Left renal pelvis (tissue), 4 donors: ENCODE results near the gene ZFYVE28. TPM values are rescaled to one million over a fixed set of nuclear protein-coding genes. Genes with fewer than 3 reads are reported as not detected.

Experiments
- DNase-seq, 4 donors: peaks; one replicate each; pipeline ENCODE4 v3.0.0-alpha.2; 2013; ENCODE audit warnings: low read depth in 4 of 4, low spot score in 3 of 4
- polyA plus RNA-seq, 4 donors: library from polyadenylated mRNA; unstranded; fragments of 120-200 nt; gene quantifications; one replicate each; pipeline ENCODE4 v1.2.1, GENCODE V29; 2013; ENCODE audit not compliant: insufficient read length in 4 of 4

The ZFYVE28 gene
- polyA plus RNA-seq, 4 donors: 1.7 to 2.9 (median 2.2) TPM

DNA sequence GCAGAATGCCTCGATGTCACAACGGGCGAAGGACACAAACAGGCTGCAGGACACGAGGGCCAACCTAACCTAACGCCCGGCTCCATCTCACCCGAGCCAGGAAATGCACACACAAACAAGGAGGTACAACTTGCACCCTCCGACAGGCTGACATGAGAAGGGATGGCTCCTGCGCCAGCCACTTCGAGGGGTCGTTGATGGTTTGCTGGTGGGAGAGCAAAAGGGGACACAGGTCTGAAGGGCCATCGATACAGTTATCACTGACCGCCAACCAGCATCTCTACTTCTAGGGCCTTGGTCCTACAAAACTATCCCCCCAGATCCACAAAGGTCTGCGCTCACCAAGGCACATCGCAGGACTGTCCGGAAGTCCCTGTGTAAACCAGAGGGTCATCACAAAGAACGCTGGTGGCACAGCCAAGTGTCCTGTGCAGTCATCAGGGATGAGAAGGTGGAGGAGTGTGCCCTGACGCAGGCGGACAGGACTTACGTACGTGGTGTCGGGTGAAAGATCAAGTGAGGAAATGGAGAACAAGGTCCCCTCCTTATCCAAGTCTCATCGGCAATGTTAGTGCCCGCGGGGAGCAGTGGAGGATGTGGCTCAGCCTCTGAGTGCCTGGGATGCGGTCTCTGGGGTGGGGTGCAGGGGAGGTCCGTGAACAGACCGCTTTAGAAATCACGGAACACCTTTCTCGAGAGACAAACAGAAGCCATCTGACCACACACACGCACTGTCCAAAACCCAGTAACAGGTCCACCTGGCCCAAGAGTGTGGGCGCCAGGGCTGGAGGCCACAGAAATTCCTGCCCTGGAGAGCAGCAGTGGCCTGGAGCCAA is 163.6 kb downstream of the ZFYVE28 start:
- no peak for DNase-seq

DNA sequence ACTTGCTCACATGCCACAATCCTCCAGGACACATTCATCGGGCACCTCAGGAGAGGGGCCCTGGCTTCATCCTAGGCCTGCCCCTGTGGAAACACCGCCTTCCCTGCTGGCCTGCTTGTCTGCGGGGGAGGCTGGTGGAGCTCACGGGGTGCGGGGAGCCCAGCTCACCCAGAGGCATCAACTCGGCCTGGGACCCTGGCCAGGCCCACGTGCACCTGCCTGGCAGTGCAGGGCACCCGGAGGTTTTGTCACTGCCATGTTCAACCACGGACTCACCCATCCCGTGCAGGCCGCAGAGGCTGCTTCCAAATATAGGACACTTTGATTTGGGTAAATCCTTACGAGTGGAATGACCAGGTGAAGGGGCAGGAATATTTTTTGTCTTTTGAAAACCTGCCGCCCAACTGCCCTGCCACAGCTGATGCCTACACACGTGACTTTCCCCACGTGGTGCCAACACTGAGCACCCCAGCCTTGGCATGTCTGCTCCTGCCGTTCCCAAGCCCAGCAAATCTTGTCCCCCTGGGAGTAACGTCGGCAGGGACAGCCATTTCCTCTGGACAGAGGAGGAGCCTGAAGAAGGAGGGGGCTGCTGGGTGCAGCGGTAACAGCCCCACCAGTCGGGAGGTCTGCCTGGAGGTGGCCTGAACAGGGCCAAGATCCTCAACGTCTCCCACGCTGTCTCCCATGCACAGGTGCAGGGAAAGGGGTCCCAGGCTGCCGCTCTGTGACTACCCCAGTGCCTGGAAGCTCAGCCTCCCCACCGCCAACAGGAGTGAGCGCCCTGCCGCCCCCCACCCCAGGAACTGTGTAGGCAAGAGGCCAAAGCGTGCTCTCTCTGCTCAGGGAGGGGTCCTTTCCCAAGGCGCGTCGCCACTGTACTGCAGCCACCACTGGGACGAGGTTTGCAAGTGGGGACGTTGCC is 165.0 kb downstream of the ZFYVE28 start:
- no peak for DNase-seq

DNA sequence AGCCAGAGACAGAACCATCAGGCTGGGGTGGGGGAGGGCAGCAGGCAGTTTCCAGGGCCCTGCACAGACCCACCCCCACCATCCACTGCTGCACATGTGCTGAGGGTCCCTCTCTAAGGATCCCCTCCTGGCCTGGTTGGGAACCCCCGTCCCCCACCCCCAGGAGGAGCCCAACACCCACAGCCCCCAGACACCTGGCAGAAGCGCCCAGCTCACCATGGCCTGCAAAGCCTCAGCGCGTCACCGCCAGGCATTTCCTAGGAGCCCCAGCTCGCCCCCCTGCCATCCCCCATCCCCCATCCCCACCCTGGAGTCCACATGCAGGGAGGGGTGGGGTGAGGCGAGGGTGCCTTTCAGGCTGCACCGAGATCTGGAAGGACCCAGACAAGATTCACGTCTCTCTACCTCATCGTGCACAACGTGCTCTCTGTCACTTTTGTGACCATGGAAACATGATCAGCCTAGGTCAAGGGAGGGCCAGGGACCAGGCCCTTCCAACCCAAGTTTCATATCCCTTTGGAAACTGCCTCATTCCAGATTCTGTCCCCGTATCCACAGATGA is 165.8 kb downstream of the ZFYVE28 start:
- no peak for DNase-seq

DNA sequence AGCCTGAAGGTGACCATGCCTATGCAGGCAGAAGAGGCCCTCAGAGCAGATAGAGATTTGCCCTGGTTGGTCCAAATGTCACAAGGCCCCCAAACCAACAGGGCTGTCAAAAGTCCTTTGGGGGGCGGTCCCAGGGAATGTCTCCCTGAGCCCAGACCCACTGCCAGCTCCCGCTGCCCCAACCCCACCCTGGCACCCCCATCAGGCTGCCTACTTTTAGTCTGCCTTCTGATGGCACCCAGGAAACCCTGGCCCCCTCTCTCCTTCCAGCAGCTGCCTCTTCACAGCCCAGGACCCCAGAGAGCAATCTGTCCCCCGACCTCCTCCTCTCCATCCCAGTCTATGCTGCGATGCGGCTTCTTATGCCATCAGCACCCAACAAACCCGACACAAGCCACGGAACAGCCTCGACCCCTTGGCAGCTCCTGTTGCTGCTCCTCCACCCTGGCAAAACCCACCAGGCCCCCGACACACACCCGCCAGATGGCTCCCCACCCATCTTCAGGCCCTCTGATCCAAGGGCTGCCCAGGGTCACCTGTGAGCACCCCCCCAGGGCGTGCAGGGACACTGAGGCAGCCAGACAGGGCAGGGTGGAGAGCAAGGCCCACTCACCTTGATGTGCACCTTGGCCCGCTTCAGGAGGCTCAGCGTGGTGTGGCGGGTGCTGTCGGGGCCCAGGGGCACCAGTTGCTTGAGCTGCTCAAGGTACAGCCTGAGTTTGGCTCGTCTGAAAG is 166.5 kb downstream of the ZFYVE28 start:
- no peak for DNase-seq

DNA sequence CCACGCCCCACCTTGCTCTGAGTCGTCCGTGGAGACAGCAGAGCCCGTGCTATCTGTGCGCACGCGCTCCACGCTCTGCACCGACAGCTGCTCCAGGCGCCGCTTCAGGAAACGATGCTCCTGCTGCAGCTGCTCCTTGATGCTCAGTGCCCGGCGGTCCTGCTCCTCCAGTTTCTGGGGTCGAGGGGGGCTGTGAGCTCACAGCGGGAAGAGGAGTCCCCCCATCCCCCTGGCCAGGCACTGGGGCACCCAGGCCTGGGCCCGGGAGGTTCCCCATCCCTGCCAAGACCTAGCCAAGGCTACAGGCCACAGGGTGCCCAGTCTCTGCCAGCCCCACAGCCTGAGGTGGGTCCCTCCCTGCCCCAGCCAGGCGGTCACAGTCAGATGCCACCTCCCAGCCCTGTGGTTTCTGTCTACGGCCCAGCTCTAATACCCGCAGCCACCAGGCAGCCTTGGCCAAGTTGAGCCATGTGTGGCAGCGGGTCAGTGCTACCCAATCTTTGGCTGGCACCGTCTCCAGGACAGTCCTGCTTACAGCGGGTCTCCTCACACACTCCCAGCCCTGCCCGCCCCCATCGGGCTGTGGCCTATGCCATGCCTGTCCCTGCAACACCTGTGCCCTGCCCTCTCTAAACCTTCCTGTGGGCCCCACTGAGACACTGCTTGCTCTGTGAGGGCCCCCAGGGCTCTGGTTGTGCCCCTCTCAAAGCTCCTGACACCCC is 167.2 kb downstream of the ZFYVE28 start:
- DNase-seq: no peak

DNA sequence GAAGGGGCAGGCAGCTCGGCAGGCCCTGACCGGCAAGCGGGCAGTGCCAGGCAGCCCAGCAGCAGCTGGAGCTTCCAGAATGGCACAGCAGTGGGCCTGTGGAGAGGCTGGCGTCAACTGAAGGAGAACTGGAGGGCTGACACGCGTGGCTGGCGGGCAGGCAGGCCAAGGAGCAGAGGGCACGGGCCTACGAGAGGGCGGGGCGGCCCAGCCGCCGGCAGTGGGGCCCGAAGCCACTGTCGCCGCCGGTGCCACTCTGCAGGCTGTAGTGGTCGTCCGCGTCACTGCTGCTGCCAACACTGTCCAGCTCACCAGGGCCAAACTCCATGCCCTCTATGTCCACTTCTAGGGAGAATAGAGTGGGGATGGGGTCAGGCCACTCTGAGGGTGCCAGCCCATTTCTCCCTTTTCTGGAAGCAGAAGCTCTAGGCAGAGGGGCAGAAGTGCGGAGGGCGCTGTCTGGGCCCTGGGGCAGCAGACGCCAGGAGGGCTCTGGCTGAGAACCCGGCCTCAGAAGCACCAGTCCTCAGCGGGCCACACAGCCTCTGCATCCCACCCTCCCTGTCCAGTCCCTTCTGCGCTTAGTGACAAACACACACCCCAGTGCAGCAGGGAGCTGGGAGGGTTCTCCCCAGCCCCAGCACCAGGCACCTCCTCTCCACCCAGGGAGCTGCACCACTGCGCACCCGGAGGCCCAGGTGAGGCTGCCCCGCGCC is 167.9 kb downstream of the ZFYVE28 start:
- no peak for DNase-seq

DNA sequence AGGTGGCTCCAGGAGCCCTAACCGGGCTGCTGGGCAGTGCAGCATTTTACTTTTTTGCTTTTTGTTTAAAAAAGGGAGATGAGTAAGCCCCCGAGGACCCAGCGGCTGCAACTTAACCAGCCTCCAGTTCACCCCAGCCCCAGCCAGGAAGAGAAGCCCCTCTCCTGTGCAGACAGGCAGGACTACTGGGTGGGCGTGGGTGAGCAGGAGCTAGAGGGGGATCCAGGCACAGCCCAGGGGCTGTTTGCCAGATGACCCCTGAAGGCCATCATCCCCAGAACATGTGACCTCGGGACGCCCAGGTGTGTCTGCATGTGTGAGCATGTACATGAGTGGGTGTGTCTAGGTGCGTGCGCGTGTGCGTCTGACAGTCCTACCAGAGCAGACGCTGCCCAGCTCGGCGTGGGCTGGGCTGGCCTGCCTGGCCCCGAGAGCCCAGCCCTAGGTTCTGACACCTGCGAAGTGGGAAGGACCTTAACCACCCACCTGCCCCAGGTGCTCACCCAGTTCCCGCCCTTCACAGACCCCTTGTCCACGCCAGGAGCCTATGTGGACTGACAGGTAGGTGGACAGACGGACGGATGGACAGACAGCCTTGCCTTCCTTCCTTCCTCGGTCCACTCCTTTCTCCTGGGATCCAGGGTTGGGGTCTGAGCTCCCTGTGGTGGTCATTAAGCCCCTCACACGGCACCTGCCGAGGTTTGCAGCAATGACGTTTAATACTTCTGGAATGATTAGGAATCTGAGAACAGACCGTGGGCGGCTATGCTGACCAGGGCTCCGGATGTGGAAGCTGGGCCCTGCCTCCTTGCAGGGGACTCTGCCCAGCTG is 168.7 kb downstream of the ZFYVE28 start:
- no peak for DNase-seq

DNA sequence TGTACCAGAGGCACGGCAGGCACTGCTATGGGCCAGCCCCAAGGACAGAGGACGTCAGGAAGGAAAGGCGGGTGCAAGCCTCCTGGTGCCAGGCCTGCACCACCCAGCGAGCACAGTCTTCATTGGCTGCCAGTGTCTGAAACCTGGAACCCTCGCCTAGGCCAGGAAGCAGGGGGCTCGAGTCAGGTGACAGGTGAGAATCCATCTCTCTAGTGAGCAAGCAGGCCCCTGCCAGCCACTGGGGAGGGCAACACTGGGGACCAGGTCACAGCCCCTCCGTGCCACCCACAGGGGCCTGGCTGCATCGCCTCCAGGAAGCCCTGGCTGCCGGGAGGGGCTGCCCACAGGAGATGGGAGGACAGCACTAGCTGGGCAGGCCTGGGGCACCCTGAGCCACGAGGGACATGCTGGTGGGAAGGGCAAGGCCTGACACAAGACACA is 169.6 kb downstream of the ZFYVE28 start:
- no peak for DNase-seq

DNA sequence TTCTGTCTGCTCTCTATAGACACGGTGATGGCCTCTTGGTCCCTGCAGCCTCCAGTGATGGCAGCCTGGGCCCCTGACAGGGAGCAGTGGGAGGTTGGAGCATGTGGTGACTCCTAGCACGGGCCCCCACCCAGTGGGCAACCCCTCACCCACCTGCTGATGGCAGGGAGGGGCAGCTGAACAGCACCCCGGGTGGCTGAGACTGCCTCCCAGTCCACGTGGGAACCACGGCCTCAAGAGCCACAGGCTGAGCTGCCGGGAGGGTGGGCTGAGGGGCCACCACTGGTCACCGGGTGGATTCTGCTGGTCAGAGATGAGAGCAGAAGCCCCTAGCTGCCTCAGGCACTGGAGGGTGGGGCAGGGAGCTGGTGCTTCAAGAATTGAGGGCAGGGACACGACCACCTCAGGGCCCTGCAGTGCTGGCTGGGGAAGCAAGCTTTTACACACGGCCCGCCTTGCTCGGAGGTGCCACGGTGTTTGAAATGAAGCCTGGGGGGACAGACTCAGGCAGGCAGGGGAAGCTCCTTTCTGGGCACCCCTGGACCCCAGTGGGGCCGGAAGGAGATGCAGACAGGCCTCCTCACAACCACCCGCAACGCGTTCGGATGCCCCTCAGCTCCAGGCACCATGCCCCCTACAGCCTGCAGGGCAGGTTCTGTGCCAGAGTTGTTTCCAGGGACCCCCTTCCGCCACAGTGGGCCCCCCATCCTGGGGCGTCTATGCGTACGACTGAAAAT is 170.2 kb downstream of the ZFYVE28 start:
- no peak for DNase-seq

DNA sequence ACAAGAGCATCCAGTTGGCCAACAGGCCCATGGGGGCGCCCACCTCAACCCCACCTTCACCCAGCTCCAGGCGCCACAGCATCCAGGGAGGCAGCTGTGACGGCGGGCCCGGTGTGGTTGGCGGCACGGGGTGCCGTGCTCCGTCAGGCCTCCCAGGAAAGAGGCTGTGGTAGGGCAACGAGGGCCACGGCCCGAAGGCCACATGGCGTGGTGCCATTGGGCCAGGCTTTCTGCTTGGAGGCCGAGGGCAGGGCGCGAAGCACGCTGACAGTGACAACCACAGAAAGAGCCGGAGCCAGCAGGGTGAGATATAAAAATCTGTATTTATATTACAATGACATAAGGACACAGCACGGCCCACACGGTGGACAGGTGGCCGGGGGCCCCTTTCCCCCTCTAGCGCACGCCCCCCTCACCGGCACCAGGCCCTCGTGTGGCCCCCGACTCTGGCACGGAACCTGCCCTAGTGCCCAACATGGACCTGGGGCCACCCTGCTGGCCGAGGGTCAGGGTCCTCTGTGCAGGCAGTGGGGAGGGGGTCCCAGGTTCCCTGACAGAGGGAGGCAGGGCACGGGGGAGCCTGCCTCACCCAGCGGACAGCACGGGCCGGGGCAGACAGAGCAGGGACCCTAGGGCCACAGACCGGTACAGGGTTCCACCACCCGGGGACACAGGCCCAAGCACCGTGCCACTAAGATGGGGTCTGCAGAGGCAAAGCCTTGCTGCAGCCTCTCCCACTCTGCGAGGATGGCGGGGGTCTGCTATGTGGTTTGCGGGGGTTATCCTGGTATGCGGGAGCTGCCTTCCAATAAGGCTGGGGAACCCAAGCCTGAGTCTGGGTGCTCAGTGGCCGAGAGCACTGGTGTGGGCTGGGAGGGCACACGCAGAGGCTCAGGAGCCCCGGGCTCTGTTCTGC is 171.1 kb downstream of the ZFYVE28 start:
- DNase-seq: no peak

DNA sequence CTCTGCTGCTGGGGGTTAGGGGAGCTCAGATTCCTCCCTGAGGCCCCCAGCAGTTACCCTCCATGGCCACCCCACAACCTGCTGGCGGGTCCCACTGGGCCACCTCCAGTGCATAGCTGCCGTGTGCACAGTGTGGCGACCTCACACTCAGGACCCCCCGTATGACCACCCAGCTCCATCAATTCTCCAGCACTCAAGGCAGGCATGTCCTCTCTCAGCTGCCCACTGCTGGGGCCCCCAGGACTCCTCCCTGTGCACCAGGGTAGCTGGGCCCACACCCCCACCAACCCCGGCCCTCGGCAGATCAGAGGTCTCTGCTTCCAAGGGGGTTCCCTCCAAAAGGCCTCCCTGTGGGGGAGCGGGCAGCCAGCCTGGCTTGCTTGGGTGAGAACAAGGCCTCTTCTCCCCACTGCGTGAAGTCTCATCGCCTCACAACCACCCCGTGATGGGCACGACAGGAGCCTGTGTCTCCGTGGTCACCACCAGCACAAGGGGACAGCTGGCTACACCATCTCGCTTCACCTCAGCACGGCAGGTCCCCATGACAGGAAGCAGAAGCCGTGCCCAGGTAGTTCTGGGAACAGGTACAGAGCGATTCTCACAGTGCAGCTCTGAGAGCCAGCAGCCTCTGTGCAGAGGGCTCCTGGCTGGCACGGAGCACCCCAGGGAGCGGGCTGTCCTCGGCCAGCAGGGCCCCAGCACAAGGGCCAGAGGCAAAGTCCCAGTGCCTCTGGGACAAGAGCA is 171.9 kb downstream of the ZFYVE28 start:
- DNase-seq: no peak

DNA sequence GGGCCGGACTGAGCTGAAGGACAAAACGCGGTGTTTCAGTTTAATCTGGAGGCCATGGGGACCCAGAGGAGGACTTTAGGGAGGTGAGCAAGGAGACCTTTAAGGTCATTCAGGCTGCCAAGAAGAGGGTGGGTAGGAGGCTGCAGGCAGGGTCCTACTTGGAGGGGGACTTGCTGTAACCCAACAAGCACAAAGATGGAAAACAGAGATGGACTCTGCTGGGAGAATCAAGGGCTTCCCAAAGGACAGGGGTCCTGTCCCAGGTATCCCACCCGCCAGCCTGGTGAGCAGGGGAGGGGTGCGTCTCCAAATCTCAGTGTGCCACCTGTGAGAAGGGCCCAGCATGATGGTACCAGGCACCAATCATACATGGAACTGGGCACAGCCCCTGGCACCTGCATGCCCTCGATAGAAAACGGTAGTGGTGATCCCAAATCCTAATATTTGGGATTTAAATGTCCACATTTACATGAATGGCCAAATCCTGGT is 172.6 kb downstream of the ZFYVE28 start:
- DNase-seq: no peak

DNA sequence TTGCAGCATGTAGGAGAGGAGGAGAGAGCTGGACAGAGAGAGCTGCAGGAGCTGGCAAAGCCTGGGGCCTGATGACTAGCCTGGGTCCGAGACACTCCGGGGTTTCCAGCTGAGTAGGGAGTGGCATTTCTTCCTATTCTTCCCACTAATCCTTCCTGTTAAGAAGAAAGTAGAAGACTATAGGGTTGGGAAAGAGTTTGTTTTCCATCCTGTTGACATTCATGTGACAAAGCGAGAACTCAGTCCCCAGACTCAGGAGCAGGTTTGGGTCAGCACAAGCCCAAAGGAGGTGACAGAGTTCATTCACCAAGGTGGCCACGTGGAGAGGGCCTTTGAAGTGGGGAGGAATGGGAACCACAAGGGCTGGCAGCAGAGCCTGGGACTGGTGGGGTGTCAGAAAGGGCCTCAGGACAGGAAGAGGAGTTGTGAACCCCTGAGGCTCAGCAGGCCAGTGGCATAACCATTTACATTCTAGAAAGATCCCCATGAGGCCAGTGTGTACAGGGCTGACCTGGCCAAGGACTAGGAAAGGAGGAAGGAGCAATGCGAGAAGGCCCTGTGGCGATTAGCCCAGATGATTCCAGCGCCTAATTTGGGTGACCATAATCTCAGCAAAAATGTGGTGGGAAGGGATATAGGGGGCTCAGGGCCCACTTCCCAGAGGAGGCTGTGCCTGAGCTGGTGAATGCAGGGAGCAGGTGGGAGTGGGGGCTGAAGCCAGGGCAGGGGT is 173.2 kb downstream of the ZFYVE28 start:
- DNase-seq: no peak

DNA sequence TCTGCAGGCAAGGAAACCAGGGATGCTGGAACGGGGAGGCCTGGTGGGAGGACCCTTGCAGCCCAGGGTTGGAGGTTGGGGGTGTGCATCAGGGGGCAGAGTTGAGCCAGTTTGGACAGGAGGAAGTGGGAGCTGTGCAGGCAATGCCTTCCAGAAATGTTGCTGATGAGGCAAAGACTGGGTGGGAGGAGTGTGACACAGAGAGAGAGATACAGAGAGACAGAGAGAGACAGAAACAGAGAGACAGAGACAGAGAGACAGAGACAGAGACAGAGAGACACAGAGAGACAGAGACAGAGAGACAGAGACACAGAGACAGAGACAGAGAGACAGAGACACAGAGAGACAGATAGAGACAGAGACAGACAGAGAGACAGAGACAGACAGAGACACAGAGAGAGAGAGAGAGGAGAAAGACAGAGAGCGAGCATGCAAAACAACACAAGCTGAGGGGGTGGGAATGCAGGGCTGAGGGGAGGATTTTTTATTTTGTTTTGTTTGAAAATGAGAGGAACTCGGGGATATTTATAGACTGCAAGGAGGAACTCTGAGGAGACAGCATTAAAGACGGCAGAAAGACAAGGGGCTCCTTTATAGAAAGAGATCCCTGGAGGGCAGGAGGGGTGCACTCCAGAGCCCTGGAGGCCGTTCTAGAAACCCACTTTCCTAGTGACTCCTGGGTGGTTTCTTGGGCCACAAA is 174.6 kb downstream of the ZFYVE28 start:
- DNase-seq: no peak
